Osteocyte (in vitro differentiated cells): Measurements from ENCODE around the gene DNM3. TPM values are rescaled to one million over a fixed set of nuclear protein-coding genes. Genes with fewer than 3 reads are reported as not detected.
A peak's percentile ranks its signal among the peaks of the same experiment; 100 is the strongest.

ENCODE experiments used
- DNase-seq: peaks from one replicate; pipeline ENCODE4 v3.0.0; 2021; ENCODE audit warnings: mixed read lengths; ENCODE audit not compliant: unreplicated experiment; ENCODE audit errors: extremely low spot score
- H3K27ac Mint-ChIP-seq: one replicate; pipeline ENCODE4 v1.8.0; 2021; ENCODE audit warnings: mild to moderate bottlenecking, mixed read lengths; ENCODE audit not compliant: unreplicated experiment
- H3K27me3 Mint-ChIP-seq: one replicate; pipeline ENCODE4 v1.8.0; 2021; ENCODE audit warnings: mixed read lengths; ENCODE audit not compliant: unreplicated experiment
- H3K36me3 Mint-ChIP-seq: one replicate; pipeline ENCODE4 v1.8.0; 2021; ENCODE audit warnings: mixed read lengths; ENCODE audit not compliant: unreplicated experiment
- H3K4me1 Mint-ChIP-seq: one replicate; pipeline ENCODE4 v1.8.0; 2021; ENCODE audit warnings: mixed read lengths; ENCODE audit not compliant: unreplicated experiment
- H3K4me3 Mint-ChIP-seq: one replicate; pipeline ENCODE4 v1.8.0; 2021; ENCODE audit warnings: mild to moderate bottlenecking, moderate library complexity, mixed read lengths; ENCODE audit not compliant: unreplicated experiment
- H3K9me3 Mint-ChIP-seq: one replicate; pipeline ENCODE4 v1.8.0; 2021; ENCODE audit warnings: mixed read lengths; ENCODE audit not compliant: unreplicated experiment
- total RNA-seq: library from RNA; stranded (reverse); gene quantifications from 2 replicates; pipeline ENCODE4 v1.2.1, GENCODE V29; 2021
- TF ChIP-seq, protein P1 (sequence below): fragments of 200-600 bp; sonication (generic); IDR thresholded peaks from 2 replicates; pipeline ENCODE4 v1.5.0; 2021; ENCODE audit warnings: antibody characterized with exemption, mild to moderate bottlenecking, moderate library complexity

Gene DNM3
- total RNA-seq, 1 donor from 2014 or later = 3.7 TPM

DNA sequence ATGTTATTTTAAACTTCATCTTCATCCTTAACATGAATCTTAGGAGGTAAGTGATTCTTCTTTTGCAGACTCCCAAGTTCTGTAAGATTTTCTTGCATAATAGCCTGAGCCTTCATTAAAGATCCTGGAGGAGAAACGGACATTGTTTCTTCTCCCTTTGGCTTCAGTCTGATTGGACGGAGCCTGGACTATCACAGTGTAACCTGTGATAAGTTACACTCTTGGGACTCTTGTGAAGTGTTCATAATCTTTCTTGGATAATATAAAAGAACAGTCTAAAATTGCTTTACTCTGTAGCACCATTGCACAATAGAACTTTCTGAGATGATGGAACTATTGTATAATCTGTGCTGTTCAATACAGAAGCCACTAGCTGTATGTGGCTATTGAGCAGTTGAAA, 244.8 kb downstream of the DNM3 start:
- Mint-ChIP-seq H3K9me3 (peaks cover 8% of the 10 kb centered on the region), H3K4me3 (no peak overlapping the region), H3K4me1 (peaks cover 54% of the 10 kb centered on the region), H3K27me3 (no peaks in the 10 kb centered on the region), H3K36me3 (no peaks in the 10 kb centered on the region), H3K27ac (peak overlapping the region; percentile 62)
- TF ChIP-seq, protein P1, sequence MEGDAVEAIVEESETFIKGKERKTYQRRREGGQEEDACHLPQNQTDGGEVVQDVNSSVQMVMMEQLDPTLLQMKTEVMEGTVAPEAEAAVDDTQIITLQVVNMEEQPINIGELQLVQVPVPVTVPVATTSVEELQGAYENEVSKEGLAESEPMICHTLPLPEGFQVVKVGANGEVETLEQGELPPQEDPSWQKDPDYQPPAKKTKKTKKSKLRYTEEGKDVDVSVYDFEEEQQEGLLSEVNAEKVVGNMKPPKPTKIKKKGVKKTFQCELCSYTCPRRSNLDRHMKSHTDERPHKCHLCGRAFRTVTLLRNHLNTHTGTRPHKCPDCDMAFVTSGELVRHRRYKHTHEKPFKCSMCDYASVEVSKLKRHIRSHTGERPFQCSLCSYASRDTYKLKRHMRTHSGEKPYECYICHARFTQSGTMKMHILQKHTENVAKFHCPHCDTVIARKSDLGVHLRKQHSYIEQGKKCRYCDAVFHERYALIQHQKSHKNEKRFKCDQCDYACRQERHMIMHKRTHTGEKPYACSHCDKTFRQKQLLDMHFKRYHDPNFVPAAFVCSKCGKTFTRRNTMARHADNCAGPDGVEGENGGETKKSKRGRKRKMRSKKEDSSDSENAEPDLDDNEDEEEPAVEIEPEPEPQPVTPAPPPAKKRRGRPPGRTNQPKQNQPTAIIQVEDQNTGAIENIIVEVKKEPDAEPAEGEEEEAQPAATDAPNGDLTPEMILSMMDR = no peak
- no peak for DNase-seq

DNA sequence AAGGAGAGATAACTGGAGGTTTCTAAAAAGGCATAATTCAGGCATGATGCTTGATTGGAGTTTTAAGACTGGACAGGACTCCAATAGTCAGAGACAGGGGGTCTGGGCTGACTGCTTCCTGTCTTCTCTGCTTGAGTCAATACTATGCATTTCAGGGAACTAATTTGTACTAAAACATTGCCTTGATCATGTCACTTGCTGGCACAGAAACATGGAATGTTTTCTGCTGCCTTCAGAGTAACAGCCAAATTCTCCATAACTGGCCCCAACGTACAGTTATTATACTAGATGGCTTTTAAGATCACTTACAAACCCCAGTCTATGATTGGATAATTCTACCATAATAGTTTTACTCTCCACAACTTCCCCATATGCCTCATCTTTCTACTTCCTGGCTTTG, 247.0 kb downstream of the DNM3 start:
- DNase-seq = no peak
- H3K36me3 Mint-ChIP-seq = no peaks in the 10 kb centered on the region
- peaks cover 41% of the 10 kb centered on the region for H3K4me1 Mint-ChIP-seq
- no peak overlapping the region for H3K27ac Mint-ChIP-seq
- H3K9me3 Mint-ChIP-seq = peaks cover 8% of the 10 kb centered on the region
- H3K27me3 Mint-ChIP-seq = no peaks in the 10 kb centered on the region
- TF ChIP-seq, protein P1 = no peak
- H3K4me3 Mint-ChIP-seq = no peak overlapping the region

DNA sequence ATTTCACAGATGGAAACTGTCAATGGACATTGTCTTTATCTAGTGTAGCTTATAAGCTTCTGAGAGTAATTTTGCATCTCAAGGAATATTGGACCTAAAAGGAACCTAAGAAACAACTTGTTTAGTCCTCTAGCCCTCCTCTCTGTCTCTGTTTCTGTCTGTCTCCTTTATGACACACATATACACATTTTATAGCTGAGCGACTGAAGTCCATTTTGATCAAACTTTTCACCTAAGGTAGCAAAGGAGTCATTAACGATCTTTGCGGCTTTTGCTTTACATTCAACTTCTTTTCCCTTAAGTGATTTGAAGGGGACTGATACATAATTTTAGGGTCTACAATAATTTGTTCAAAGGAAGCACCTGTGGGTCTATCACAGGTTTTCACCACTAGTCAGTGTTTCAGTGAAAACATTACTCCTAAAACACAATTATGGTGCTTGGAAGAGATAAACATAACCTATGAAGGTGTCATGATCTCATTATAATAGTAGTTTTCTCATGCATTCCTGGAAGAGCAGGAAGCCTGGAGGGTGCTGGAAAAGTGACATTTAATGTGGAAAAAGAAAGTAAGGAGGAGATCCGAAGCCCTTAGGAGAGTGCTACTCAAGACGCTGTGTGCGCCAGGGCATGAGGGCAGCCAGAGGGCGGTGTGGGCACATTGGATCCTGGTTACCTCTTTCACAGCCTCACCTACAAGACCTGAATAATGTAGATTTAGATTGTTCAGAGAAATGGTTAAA, 248.6 kb downstream of the DNM3 start:
- TF ChIP-seq, protein P1 = peak; percentile 60
- Mint-ChIP-seq H3K4me1 (peaks cover 27% of the 10 kb centered on the region), H3K9me3 (peaks cover 8% of the 10 kb centered on the region), H3K36me3 (no peaks in the 10 kb centered on the region), H3K27ac (no peak overlapping the region), H3K27me3 (no peaks in the 10 kb centered on the region), H3K4me3 (no peak overlapping the region)
- no peak for DNase-seq

DNA sequence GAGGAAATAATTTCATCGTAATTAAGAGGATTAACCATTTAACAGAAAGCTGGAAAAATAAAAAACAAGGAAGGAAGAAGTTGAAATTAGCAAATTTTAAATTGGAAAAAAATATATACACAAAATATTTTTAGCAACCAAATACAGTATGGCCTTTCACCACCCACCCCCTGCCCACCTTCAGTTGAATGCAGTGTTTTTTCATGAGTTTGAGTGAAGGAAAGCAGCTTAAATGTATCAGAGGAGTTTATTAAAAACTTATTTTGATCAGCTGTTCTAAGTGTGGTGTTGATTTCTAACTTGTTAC, 249.2 kb downstream of the DNM3 start:
- Mint-ChIP-seq H3K4me3 (no peak overlapping the region), H3K9me3 (peaks cover 8% of the 10 kb centered on the region), H3K36me3 (no peaks in the 10 kb centered on the region), H3K4me1 (peaks cover 24% of the 10 kb centered on the region), H3K27me3 (no peaks in the 10 kb centered on the region), H3K27ac (no peak overlapping the region)
- TF ChIP-seq, protein P1 = no peak
- no peak for DNase-seq

DNA sequence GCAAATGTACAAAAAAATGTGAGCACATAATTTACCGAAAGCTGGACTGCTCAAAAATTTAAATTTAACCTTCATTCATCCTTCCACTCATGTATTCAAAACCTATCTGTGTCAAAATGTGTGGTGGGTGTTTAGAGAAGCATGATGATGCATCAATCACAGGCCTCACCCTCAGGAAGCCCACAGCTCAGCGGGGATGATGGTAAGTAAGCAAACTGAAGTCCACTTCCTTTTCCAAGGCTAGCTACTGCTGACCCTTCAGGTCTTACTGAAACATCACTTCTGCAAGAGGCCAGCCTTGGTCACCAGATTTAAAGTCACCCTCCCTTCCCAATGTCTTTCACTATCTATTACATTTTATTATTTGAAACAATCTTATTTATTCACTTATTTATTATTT, 254.5 kb downstream of the DNM3 start:
- no peak overlapping the region for H3K4me3 Mint-ChIP-seq
- H3K36me3 Mint-ChIP-seq = no peaks in the 10 kb centered on the region
- H3K9me3 Mint-ChIP-seq = peaks cover 5% of the 10 kb centered on the region
- TF ChIP-seq, protein P1 = no peak
- H3K27ac Mint-ChIP-seq = no peak overlapping the region
- DNase-seq = no peak
- H3K27me3 Mint-ChIP-seq = no peaks in the 10 kb centered on the region
- peaks cover 12% of the 10 kb centered on the region for H3K4me1 Mint-ChIP-seq
